ENCODE measurements around the gene ACO2.

Gene ACO2

GRCh38 chr22:41530890-41531714 lies 62.2 kb downstream of the ACO2 start:
- FAIRE-seq, result no peak
- TF ChIP-seq POLR2AphosphoS5 (IDR thresholded peaks at IDR 0.05; ENCODE audit: low read depth, low read length) (no peak; the same call in 1 of the 2 replicates), POLR2A (IDR thresholded peaks at IDR 0.05; ENCODE audit: low read depth, low read length) (no peak; the same call in 1 of the 2 replicates), TAF1 (IDR thresholded peaks at IDR 0.05; ENCODE audit: borderline replicate concordance, low read depth, low read length) (no peak)
- DNase-seq (ENCODE audit: insufficient read length), result no peak

GRCh38 chr22:41531715-41532477 lies 63.0 kb downstream of the ACO2 start:
- FAIRE-seq (no peak), DNase-seq (ENCODE audit: insufficient read length) (no peak)
- TF ChIP-seq POLR2AphosphoS5 (IDR thresholded peaks at IDR 0.05; ENCODE audit: low read depth, low read length), result no peak
- no peak; the same call in 1 of the 2 replicates for TF ChIP-seq POLR2A (IDR thresholded peaks at IDR 0.05; ENCODE audit: low read depth, low read length)
- TF ChIP-seq TAF1 (IDR thresholded peaks at IDR 0.05; ENCODE audit: borderline replicate concordance, low read depth, low read length), result no peak

GRCh38 chr22:41532908-41533825 lies 64.2 kb downstream of the ACO2 start:
- TF ChIP-seq POLR2A (IDR thresholded peaks at IDR 0.05; ENCODE audit: low read depth, low read length), result no peak
- TF ChIP-seq TAF1 (IDR thresholded peaks at IDR 0.05; ENCODE audit: borderline replicate concordance, low read depth, low read length), result no peak
- TF ChIP-seq POLR2AphosphoS5 (IDR thresholded peaks at IDR 0.05; ENCODE audit: low read depth, low read length), result no peak
- DNase-seq (ENCODE audit: insufficient read length) (peak; percentile 76), FAIRE-seq (peak; percentile 89)

- no peak for FAIRE-seq
Observed at GRCh38 chr22:41534219-41534618, 65.3 kb downstream of the ACO2 start.

GRCh38 chr22:41535244-41535643 lies 66.3 kb downstream of the ACO2 start:
- TF ChIP-seq POLR2AphosphoS5 (IDR thresholded peaks at IDR 0.05; ENCODE audit: low read depth, low read length) (no peak), TAF1 (IDR thresholded peaks at IDR 0.05; ENCODE audit: borderline replicate concordance, low read depth, low read length) (no peak)
- no peak for FAIRE-seq
- DNase-seq (ENCODE audit: insufficient read length), result no peak

More at GRCh38 chr22:41534219-41534618, 65.3 kb downstream of the ACO2 start:
- TF ChIP-seq TAF1 (IDR thresholded peaks at IDR 0.05; ENCODE audit: borderline replicate concordance, low read depth, low read length) (no peak), POLR2A (IDR thresholded peaks at IDR 0.05; ENCODE audit: low read depth, low read length) (no peak), POLR2AphosphoS5 (IDR thresholded peaks at IDR 0.05; ENCODE audit: low read depth, low read length) (no peak)
- no peak for DNase-seq (ENCODE audit: insufficient read length)

GRCh38 chr22:41537203-41537602 lies 68.3 kb downstream of the ACO2 start:
- FAIRE-seq (no peak), DNase-seq (ENCODE audit: insufficient read length) (no peak)
- TF ChIP-seq POLR2A (IDR thresholded peaks at IDR 0.05; ENCODE audit: low read depth, low read length), result no peak
- no peak for TF ChIP-seq TAF1 (IDR thresholded peaks at IDR 0.05; ENCODE audit: borderline replicate concordance, low read depth, low read length)

GRCh38 chr22:41538583-41538982 lies 69.7 kb downstream of the ACO2 start:
- TF ChIP-seq POLR2A (IDR thresholded peaks at IDR 0.05; ENCODE audit: low read depth, low read length) (no peak), TAF1 (IDR thresholded peaks at IDR 0.05; ENCODE audit: borderline replicate concordance, low read depth, low read length) (no peak)
- no peak for DNase-seq (ENCODE audit: insufficient read length)
- no peak for FAIRE-seq

- no peak for FAIRE-seq
- no peak for TF ChIP-seq POLR2AphosphoS5 (IDR thresholded peaks at IDR 0.05; ENCODE audit: low read depth, low read length)
- TF ChIP-seq POLR2A (IDR thresholded peaks at IDR 0.05; ENCODE audit: low read depth, low read length), result no peak
- no peak for TF ChIP-seq TAF1 (IDR thresholded peaks at IDR 0.05; ENCODE audit: borderline replicate concordance, low read depth, low read length)
Observed at GRCh38 chr22:41539146-41540005, 70.5 kb downstream of the ACO2 start.

GRCh38 chr22:41540006-41540315 lies 71.0 kb downstream of the ACO2 start:
- no peak for TF ChIP-seq POLR2A (IDR thresholded peaks at IDR 0.05; ENCODE audit: low read depth, low read length)
- TF ChIP-seq POLR2AphosphoS5 (IDR thresholded peaks at IDR 0.05; ENCODE audit: low read depth, low read length), result no peak
- no peak for TF ChIP-seq TAF1 (IDR thresholded peaks at IDR 0.05; ENCODE audit: borderline replicate concordance, low read depth, low read length)
- FAIRE-seq (no peak), DNase-seq (ENCODE audit: insufficient read length) (no peak)

More at GRCh38 chr22:41539146-41540005, 70.5 kb downstream of the ACO2 start:
- DNase-seq (ENCODE audit: insufficient read length), result no peak

- no peak for TF ChIP-seq POLR2A (IDR thresholded peaks at IDR 0.05; ENCODE audit: low read depth, low read length)
- no peak for TF ChIP-seq POLR2AphosphoS5 (IDR thresholded peaks at IDR 0.05; ENCODE audit: low read depth, low read length)
- FAIRE-seq (no peak), DNase-seq (ENCODE audit: insufficient read length) (no peak)
Observed at GRCh38 chr22:41540365-41540764, 71.4 kb downstream of the ACO2 start.

Measured in GM12892 (cell line).